GM21528 (cell line): ENCODE results near the gene RPN2.

Source experiments
- ATAC-seq: cut with Tn5 transposase; IDR thresholded peaks from one replicate; pipeline ENCODE4 v1.9.1; 2021; ENCODE audit warnings: mild to moderate bottlenecking, moderate library complexity; ENCODE audit not compliant: unreplicated experiment, low FRiP score

The RPN2 gene

DNA sequence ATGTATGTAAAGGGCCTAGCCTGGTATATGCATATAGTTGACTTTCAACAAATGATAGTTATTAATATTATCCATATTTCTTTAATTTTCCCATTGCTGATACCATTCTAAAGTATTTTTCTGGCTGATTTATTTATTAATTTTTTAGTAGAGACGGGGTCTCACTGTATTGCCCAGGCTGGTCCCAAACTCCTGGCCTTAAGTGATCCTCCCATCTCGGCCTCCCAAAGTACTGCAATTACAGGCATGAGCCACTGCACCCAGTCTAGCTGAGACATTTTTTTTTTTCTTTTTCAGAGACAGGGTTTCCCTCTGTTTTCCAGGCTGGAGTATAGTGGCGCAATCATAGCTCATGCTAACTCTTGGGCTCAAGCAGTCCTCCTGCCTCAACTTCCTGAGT, 30.1 kb downstream of the RPN2 start:
- no peak for ATAC-seq

DNA sequence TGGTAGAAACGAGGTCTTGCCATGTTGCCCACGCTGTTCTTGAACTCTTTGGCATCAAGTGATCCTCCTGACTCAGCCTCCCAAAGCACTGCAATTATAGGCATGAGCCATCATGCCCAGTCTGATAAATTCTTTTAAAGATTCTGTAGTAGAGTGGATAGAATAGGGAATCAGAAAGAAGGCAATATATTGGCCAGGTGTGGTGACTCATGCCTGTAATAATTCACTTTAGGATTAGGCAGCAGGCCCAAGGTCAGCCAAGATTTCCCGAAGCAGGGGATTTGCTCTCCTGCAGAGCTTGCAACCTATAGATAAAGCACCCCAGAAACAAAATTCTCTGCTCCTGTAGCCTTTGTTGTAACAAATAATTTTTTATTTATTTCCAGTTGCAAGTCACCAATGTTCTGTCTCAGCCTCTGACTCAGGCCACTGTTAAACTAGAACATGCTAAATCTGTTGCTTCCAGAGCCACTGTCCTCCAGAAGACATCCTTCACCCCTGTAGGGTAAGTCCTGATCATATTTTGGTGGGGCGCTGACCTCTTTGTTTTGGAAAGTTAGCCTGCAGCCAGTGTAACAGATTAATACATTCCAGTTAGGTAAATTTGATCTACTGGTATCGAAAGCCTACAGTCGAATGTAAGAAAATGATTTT, 30.7 kb downstream of the RPN2 start:
- ATAC-seq = no peak

GRCh38 chr20:37218441-37218840, 39.3 kb downstream of the RPN2 start:
- ATAC-seq = no peak

DNA sequence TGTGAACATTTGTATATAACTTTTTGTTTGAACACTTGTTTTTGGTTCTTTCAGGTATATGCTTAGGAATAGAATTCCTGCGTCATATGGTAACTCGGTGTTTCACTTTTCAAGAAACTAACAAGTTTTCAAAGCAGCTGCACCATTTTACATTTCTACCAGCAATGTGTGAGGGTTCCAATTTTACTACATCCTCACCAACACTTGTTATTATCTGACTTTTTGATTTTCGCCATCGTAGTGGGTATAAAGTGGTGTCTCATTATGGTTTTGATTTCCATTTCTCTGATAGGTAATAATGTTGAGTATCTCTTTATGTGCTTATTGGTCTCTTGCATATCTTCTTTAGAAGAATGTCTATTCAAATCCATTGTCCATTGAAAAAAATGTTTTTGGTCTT, 39.8 kb downstream of the RPN2 start:
- ATAC-seq = no peak

- no peak for ATAC-seq
These were observed 40.9 kb downstream of the RPN2 start for GRCh38 chr20:37219751-37220668.

DNA sequence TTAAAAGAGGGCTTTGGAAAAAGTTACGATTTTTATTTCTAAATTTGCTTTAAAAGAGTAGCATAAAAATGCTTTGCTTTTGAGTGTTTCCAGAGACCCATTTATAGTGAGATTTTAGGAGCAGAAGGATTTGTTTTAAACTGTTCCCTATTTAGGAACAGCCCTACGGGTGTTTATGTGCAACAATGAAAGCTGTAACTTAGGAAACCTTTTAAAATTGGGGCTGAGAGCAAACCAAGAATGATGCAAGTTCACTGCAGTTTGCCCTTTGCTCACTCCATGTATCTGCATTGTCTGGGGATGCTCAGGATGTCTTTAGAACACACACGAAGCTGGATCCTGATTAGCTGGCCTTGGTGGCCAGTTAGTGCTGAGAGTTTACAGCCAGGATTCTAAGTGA, 41.6 kb downstream of the RPN2 start:
- ATAC-seq = no peak

DNA sequence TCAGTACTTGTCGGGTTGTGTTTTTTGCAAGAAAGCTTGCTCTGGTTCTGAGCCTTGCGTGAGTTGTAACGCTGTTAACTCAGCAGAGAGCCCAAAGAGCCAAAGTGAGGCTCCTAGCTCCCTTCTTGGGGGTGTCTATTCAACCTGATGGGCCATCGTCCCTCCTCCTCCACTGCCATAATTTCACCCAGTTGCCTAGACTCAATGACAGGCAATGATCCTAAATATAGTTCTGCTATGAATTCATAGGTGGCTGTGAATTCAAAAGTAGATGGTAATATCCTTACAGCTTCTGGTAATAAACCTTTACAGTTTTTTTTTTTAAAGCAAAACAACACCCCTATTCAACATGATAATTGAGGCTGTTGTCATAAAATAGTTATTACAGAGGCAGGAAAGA, 43.0 kb downstream of the RPN2 start:
- no peak for ATAC-seq

GRCh38 chr20:37223053-37223452, 43.9 kb downstream of the RPN2 start:
- no peak for ATAC-seq

- ATAC-seq = no peak
These were observed 46.0 kb downstream of the RPN2 start for GRCh38 chr20:37225146-37225545.

- no peak for ATAC-seq
These were observed 47.8 kb downstream of the RPN2 start for GRCh38 chr20:37226889-37227288.

- ATAC-seq = no peak
These were observed 49.0 kb downstream of the RPN2 start for GRCh38 chr20:37228082-37228481.

DNA sequence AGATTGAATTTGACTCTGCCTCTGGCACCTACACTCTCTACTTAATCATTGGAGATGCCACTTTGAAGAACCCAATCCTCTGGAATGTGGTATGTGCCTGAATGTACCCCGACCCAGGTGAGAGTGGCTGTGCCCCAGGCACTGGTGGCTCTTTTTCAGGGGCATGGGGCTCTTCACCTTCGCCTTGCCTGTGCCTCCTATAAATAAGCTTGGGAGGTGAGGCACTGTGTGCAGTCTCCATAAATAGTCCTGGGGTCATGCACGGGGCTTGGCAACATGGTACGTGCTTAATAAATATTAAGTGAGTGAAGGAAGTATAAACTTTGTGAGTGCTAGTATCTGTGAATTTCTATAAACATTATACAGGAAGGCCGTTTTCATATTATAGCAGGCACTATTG, 49.5 kb downstream of the RPN2 start:
- no peak for ATAC-seq

- ATAC-seq = no peak
These were observed 50.2 kb downstream of the RPN2 start for GRCh38 chr20:37229357-37229756.

GRCh38 chr20:37230200-37230599, 51.1 kb downstream of the RPN2 start:
- no peak for ATAC-seq

GRCh38 chr20:37231947-37232630, 53.0 kb downstream of the RPN2 start:
- ATAC-seq = no peak

GRCh38 chr20:37233548-37234253, 54.6 kb downstream of the RPN2 start:
- no peak for ATAC-seq

DNA sequence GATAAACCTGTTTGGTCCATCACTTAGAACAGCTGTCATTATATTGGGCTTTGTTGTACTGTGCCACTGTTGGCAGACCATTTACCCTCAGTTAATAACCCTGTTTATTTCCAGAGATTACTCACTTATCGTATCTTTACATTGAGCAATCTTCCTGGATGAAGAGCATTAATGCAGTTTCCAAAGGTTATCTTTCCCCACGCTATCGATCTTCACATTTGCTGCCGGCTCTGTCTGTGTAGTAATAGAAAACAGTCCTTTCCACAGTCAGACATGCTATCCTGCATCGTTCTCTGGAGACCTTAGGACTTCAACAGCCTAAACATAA, 55.1 kb downstream of the RPN2 start:
- ATAC-seq = no peak

DNA sequence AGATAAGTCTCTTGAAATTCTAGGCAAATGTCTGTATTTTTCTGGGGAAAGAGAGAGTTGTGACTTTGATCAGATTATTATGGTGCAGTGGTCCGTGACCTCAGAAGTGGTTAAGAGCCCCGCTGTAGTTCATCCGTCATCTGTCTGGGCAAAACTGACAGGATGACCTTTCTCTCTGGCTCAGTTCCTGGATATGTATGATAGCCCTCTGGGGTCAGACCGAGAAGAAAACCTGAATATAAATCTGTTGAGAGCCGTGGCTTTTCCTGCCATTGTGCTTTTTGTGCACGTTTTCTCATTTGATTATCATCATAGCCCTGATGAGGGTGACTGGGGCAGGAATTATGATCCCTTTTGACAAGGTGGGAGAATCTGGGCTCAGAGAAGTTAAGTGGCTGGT, 55.9 kb downstream of the RPN2 start:
- no peak for ATAC-seq

DNA sequence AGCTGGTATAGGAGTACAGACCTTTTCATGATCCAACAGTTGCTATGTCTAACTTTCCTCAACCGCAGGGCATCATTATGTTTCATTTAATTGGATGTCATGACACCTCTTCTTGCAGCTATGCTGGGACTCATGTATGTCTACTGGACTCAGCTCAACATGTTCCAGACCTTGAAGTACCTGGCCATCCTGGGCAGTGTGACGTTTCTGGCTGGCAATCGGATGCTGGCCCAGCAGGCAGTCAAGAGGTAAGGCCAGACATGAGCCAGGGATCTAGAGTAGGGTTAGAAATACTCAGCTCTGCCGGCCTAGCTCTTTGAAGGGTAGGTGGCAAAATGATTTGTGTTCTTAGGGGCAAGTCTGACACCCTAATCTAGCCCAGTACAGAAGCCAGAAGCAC, 57.3 kb downstream of the RPN2 start:
- no peak for ATAC-seq

GRCh38 chr20:37237656-37238055, 58.5 kb downstream of the RPN2 start:
- ATAC-seq = no peak

GRCh38 chr20:37238426-37238825, 59.3 kb downstream of the RPN2 start:
- no peak for ATAC-seq
